RWPE1 (cell line): ENCODE measurements around the gene ACTA2.

Experiments
- CTCF ChIA-PET: fragments of 350-600 bp; sonication (Branson Sonifier 250); formaldehyde crosslinking; extraction: SDS; loops from one replicate; lab custom pipeline; 2021; lab: Yijun Ruan, JAX
- POLR2A ChIA-PET: fragments of 400-600 bp; formaldehyde crosslinking; extraction: SDS; loops from one replicate; lab custom pipeline; 2020; ENCODE audit warnings: antibody characterized with exemption; ENCODE audit not compliant: low non-redundant PET; lab: Yijun Ruan, JAX
- DNase-seq: peaks from one replicate; pipeline ENCODE4 v3.0.0; 2012; ENCODE audit warnings: low spot score
- H3K27ac ChIP-seq: fragments of 450-650 bp; 2 replicates; pipeline ENCODE4 v1.5.1; 2017
- CTCF ChIP-seq: fragments of 450-650 bp; conservative IDR thresholded peaks from 2 replicates; pipeline ENCODE4 v1.5.1; 2017; ENCODE audit warnings: low read depth, mild to moderate bottlenecking

The ACTA2 gene

GRCh38 chr10:88953662-88954061, 1.1 kb upstream of the ACTA2 start:
- H3K27ac ChIP-seq, result no peak overlapping the region
- ChIA-PET POLR2A (no interaction called here), CTCF (no interaction called here)
- no peak for DNase-seq
- no peak for TF ChIP-seq CTCF

- TF ChIP-seq CTCF, result no peak
- no peak overlapping the region for H3K27ac ChIP-seq
- DNase-seq, result no peak
- POLR2A ChIA-PET, result no interaction called here
- CTCF ChIA-PET, result interaction anchor here (0.7 to 1.0 kb wide), 2 partner anchors 16 to 112 kb away, joined by 4 to 5 read pairs; no protein-coding TSS in a partner anchor
These were observed 2.4 kb downstream of the ACTA2 start for GRCh38 chr10:88949912-88950837.

GRCh38 chr10:88949051-88949450, 3.5 kb downstream of the ACTA2 start:
- no peak for TF ChIP-seq CTCF
- DNase-seq, result no peak
- ChIA-PET POLR2A (no interaction called here), CTCF (interaction anchor here (0.7 kb wide), 1 partner anchor 14 kb away, joined by 6 read pairs; no protein-coding TSS in a partner anchor)
- H3K27ac ChIP-seq, result no peak overlapping the region

- no peak for DNase-seq
- no peak overlapping the region for H3K27ac ChIP-seq
- CTCF ChIA-PET, result interaction anchor here (0.6 to 1.2 kb wide), 3 partner anchors 40 to 83 kb away, joined by 3 to 4 read pairs (median 3); no protein-coding TSS in a partner anchor
- POLR2A ChIA-PET, result no interaction called here
- TF ChIP-seq CTCF, result no peak
These were observed 5.5 kb downstream of the ACTA2 start for GRCh38 chr10:88946965-88947590.

- no peak for TF ChIP-seq CTCF
- ChIA-PET CTCF (interaction anchor here (0.5 to 1.3 kb wide), 4 partner anchors 11 to 271 kb away, joined by 3 to 7 read pairs (median 4); no protein-coding TSS in a partner anchor), POLR2A (no interaction called here)
- no peak for DNase-seq
- no peak overlapping the region for H3K27ac ChIP-seq
These were observed 6.4 kb downstream of the ACTA2 start for GRCh38 chr10:88946200-88946599.

GRCh38 chr10:88944813-88945212, 7.8 kb downstream of the ACTA2 start:
- no peak overlapping the region for H3K27ac ChIP-seq
- POLR2A ChIA-PET, result no interaction called here
- no peak for DNase-seq
- TF ChIP-seq CTCF, result no peak
- CTCF ChIA-PET, result interaction anchor here (0.5 to 1.3 kb wide), 5 partner anchors 10 to 279 kb away, joined by 3 to 4 read pairs (median 3); no protein-coding TSS in a partner anchor
